ENCODE measurements around the gene EN2. TPM values are rescaled to one million over a fixed set of nuclear protein-coding genes. Genes with fewer than 3 reads are reported as not detected.

EN2 gene
- total RNA-seq: 0.11 TPM

GRCh38 chr7:155458111-155458877 lies at the start of gene EN2:
Gene EN2 (plus strand): TSS chr7:155458129. CDS start chr7:155458378, 249 bp downstream.

Other genes starting within 250 kb of the EN2 start
- gene INSIG1, start 160.3 kb upstream of the EN2 start, total RNA-seq: 90.6 TPM
- gene CNPY1, start 88.4 kb downstream of the EN2 start, total RNA-seq: not detected
- gene RBM33, start 186.5 kb downstream of the EN2 start, total RNA-seq: 72.1 TPM

All from camera-type eye (tissue), 1 donor.